HFF-Myc (cell line): Measurements from ENCODE around the gene FKBP1A.

Experiments
- DNase-seq: peaks from one replicate; pipeline ENCODE4 v3.0.0-alpha.2; 2011; ENCODE audit warnings: low read depth; ENCODE audit errors: extremely low read depth
- H3K4me3 ChIP-seq: replicated peaks from 2 replicates; pipeline ENCODE4 v1.5.1; 2011; ENCODE audit warnings: low read depth, mild to moderate bottlenecking, control low read depth, low read length
- CTCF ChIP-seq: IDR thresholded peaks from 2 replicates; pipeline ENCODE4 v1.5.1; 2012; ENCODE audit warnings: mild to moderate bottlenecking, low read depth, low read length, control low read depth; ENCODE audit errors: missing control alignments

FKBP1A gene

GRCh38 chr20:1373036-1373435 lies 19.8 kb downstream of the FKBP1A start:
- DNase-seq: no peak
- TF ChIP-seq CTCF: no peak
- no peak overlapping the region for H3K4me3 ChIP-seq

GRCh38 chr20:1371830-1372539 lies 20.9 kb downstream of the FKBP1A start:
- H3K4me3 ChIP-seq: no peak overlapping the region
- DNase-seq: no peak
- no peak for TF ChIP-seq CTCF

- TF ChIP-seq CTCF: no peak
- no peak overlapping the region for H3K4me3 ChIP-seq
- no peak for DNase-seq
Measured at GRCh38 chr20:1371202-1371782, 21.6 kb downstream of the FKBP1A start.

- TF ChIP-seq CTCF: no peak
- no peak overlapping the region for H3K4me3 ChIP-seq
- DNase-seq: no peak
Measured at GRCh38 chr20:1370548-1371110, 22.2 kb downstream of the FKBP1A start.

- no peak for TF ChIP-seq CTCF
- no peak for DNase-seq
- no peak overlapping the region for H3K4me3 ChIP-seq
Measured at GRCh38 chr20:1369970-1370369, 22.9 kb downstream of the FKBP1A start.

GRCh38 chr20:1368448-1369199 lies 24.2 kb downstream of the FKBP1A start:
- H3K4me3 ChIP-seq: no peak overlapping the region
- no peak for DNase-seq
- TF ChIP-seq CTCF: no peak
